AG04449 (cell line): ENCODE data around the gene RGS3.

Experiments
- CTCF ChIA-PET: fragments of 350-600 bp; formaldehyde crosslinking; extraction: SDS; loops from one replicate; lab custom pipeline; 2021; ENCODE audit warnings: antibody characterized with exemption; lab: Yijun Ruan, JAX
- POLR2A ChIA-PET: fragments of 400-600, 350-600 bp; formaldehyde crosslinking; extraction: SDS; loops from one replicate; lab custom pipeline; 2020; ENCODE audit warnings: antibody characterized with exemption, inconsistent platforms; lab: Yijun Ruan, JAX
- DNase-seq: peaks from one replicate; pipeline ENCODE4 v3.0.0-alpha.2; 2010; ENCODE audit warnings: low read depth, low spot score
- H3K4me3 ChIP-seq: 2 replicates; pipeline ENCODE4 v1.5.1; 2011; ENCODE audit warnings: low read depth, mild to moderate bottlenecking, control low read depth, low read length
- CTCF ChIP-seq: IDR thresholded peaks from one replicate; pipeline ENCODE4 v1.5.1; 2011; ENCODE audit warnings: mild to moderate bottlenecking, moderate library complexity, low read length, control low read depth, inconsistent platforms; ENCODE audit not compliant: insufficient read depth; ENCODE audit errors: missing control alignments

RGS3 gene

GRCh38 chr9:113633782-113634595 is 170.5 kb downstream of the RGS3 start:
- ChIA-PET POLR2A (interaction anchor here (1.7 kb wide), 1 partner anchor 13 kb away, joined by 5 read pairs; no protein-coding TSS in a partner anchor), CTCF (interaction anchor here (0.8 to 1.9 kb wide), 5 partner anchors 19 to 44 kb away, joined by 3 to 12 read pairs (median 3); no protein-coding TSS in a partner anchor)
- H3K4me3 ChIP-seq: no peak overlapping the region
- TF ChIP-seq CTCF: no peak
- DNase-seq: no peak

- no peak overlapping the region for H3K4me3 ChIP-seq
- DNase-seq: no peak
- CTCF ChIA-PET: interaction anchor here (1.9 to 2.2 kb wide), 2 partner anchors 20 to 21 kb away, joined by 12 to 13 read pairs; no protein-coding TSS in a partner anchor
- POLR2A ChIA-PET: interaction anchor here (1.7 kb wide), 1 partner anchor 14 kb away, joined by 5 read pairs; no protein-coding TSS in a partner anchor
- no peak for TF ChIP-seq CTCF
Observed at GRCh38 chr9:113634596-113635515, 171.3 kb downstream of the RGS3 start.

GRCh38 chr9:113635586-113635985 is 172.1 kb downstream of the RGS3 start:
- TF ChIP-seq CTCF: no peak
- no peak overlapping the region for H3K4me3 ChIP-seq
- CTCF ChIA-PET: interaction anchor here (2.2 kb wide), 1 partner anchor 20 kb away, joined by 13 read pairs; no protein-coding TSS in a partner anchor
- DNase-seq: no peak
- POLR2A ChIA-PET: no interaction called here

- no peak for TF ChIP-seq CTCF
- ChIA-PET CTCF (interaction anchor here (2.2 kb wide), 1 partner anchor 19 kb away, joined by 13 read pairs; no protein-coding TSS in a partner anchor), POLR2A (no interaction called here)
- no peak for DNase-seq
- no peak overlapping the region for H3K4me3 ChIP-seq
Observed at GRCh38 chr9:113636165-113636564, 172.6 kb downstream of the RGS3 start.

- TF ChIP-seq CTCF: no peak
- ChIA-PET POLR2A (no interaction called here), CTCF (interaction anchor here (2.2 kb wide), 1 partner anchor 19 kb away, joined by 13 read pairs; no protein-coding TSS in a partner anchor)
- DNase-seq: no peak
- H3K4me3 ChIP-seq: no peak overlapping the region
Observed at GRCh38 chr9:113636693-113637092, 173.2 kb downstream of the RGS3 start.

GRCh38 chr9:113638490-113638889 is 175.0 kb downstream of the RGS3 start:
- ChIA-PET CTCF (interaction anchor here (1.2 to 5.2 kb wide), 2 partner anchors 17 to 235 kb away, joined by 3 to 33 read pairs; no protein-coding TSS in a partner anchor), POLR2A (no interaction called here)
- no peak for DNase-seq

More at GRCh38 chr9:113638490-113638889, 175.0 kb downstream of the RGS3 start:
- H3K4me3 ChIP-seq: no peak overlapping the region
- no peak for TF ChIP-seq CTCF
